Body of pancreas (tissue), 4 donors: Measurements from ENCODE around the gene VCP. TPM values are rescaled to one million over a fixed set of nuclear protein-coding genes. Genes with fewer than 3 reads are reported as not detected.

ENCODE experiments used
- ATAC-seq: fragments of 150-250 bp; one replicate; pipeline ENCODE4 v1.9.1; 2016
- DNase-seq, 4 donors: peaks; one replicate each; pipeline ENCODE4 v3.0.0-alpha.2; 2019
- H3K27ac ChIP-seq, 4 donors: fragments of 200-600 bp; sonication (generic); 1 replicate in 3 of 4; 2 replicates in 1 of 4; pipeline versions ENCODE4 v1.5.1 to v1.6.1; 2016 to 2019; ENCODE audit warnings: mild to moderate bottlenecking in 1 of 4, mixed read lengths in 1 of 4, moderate library complexity in 1 of 4
- H3K27me3 ChIP-seq, 2 donors: fragments of 200-600 bp; sonication (generic); one replicate each; pipeline ENCODE4 v1.6.0; 2016; ENCODE audit warnings: mild to moderate bottlenecking in 1 of 2
- H3K36me3 ChIP-seq, 2 donors: fragments of 200-600 bp; sonication (generic); replicated peaks in 1 of 2; 2 replicates each; pipeline ENCODE4 v1.5.1; 2016; ENCODE audit warnings: low read depth in 2 of 2; ENCODE audit not compliant: insufficient read depth in 1 of 2
- H3K4me1 ChIP-seq: fragments of 200-600 bp; sonication (generic); one replicate; pipeline ENCODE4 v1.6.0; 2016
- H3K4me3 ChIP-seq, 2 donors: fragments of 200-600 bp; sonication (generic); 1 replicate in 1 of 2; 2 replicates in 1 of 2; pipeline ENCODE4 v1.5.1; 2016 to 2019
- H3K9me3 ChIP-seq, 3 donors: fragments of 200-600 bp; sonication (generic); 1 replicate in 2 of 3; 2 replicates in 1 of 3; pipeline ENCODE4 v1.5.1; 2016
- CTCF ChIP-seq, 7 experiments: fragments of 450-650 bp in 4 of 7; fragments of 200-600 bp in 3 of 7; sonication (generic) in 3 of 7; IDR thresholded peaks; one replicate each; pipeline ENCODE4 v1.5.1; 2016 to 2019; ENCODE audit warnings: antibody characterized with exemption in 7 of 7
- POLR2A ChIP-seq, 3 donors: fragments of 450-650 bp; IDR thresholded peaks; one replicate each; pipeline ENCODE4 v1.6.1; 2016; ENCODE audit warnings: antibody characterized with exemption in 3 of 3, mild to moderate bottlenecking in 2 of 3
- WGBS, 2 donors: methylation state at CpG; one replicate each; pipeline ENCODE4 v1.1.5; 2017; 5-methylcytosine and 5-hydroxymethylcytosine counted together
- intact Hi-C: fragments of 100-400 bp; cut with DNase I; formaldehyde crosslinking; loops from one replicate; pipeline ENCODE4 v1.15.1; 2023
- total RNA-seq, 2 donors: library from RNA; depleted of rRNA; stranded (reverse); fragments of >200 nt; gene quantifications; one replicate each; pipeline ENCODE4 v1.1.0, GENCODE V29; 2016

Gene VCP
- total RNA-seq, 2 donors from 2014 or later = 63.6 to 118 TPM

GRCh38 chr9:35110327-35110761 lies 37.9 kb upstream of the VCP start:
- 37 to 38% methylated on average over 3 of the region's 3 CpGs for WGBS, 2 donors
- Histone ChIP-seq H3K4me1 (peaks cover 37% of the 10 kb centered on the region), H3K27ac (peak overlapping the region in 2 of 4 donors; percentile 28 to 83), H3K36me3 (peaks cover 0 to 9% of the 10 kb centered on the region in 2 donors), H3K27me3 (no peaks in the 10 kb centered on the region), H3K4me3 (no peak overlapping the region), H3K9me3 (no peaks in the 10 kb centered on the region)
- intact Hi-C loops = no loop called here
- DNase-seq (peak in 1 of 4 donors; percentile 71), ATAC-seq (no peak)
- TF ChIP-seq CTCF (IDR thresholded peaks at IDR 0.05) (no peak), POLR2A (IDR thresholded peaks at IDR 0.05) (no peak)

DNA sequence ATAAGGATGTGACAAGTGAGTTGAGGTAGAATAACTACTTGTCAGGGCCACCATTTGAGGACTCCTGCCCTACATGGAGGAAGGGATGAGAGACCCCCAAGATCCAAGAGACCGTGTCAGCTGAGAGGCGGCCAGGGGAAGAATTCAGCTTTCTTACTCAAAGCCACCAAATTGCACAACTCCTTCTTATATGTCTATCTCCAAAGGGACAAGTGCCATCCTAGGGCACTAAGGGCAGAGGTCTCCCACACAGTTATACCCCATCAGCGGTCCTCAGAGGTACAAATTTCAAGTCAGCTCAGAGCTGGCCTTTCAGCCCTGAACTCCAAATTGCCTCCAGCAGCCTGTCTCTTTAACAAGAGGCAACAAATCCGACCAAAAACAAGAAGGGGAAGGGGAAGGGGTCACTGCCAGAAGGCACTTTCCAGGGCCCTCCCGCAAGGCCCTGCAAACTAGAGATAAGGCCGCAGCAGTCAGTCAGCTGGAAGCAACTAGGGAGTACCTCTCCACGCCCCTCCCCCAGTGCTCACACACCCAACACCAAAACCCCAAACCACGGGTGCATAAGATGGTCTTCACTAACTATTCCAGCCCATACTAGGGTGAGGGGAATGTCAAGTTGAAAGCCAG lies 36.6 kb upstream of the VCP start:
- H3K4me3 ChIP-seq = no peak overlapping the region
- H3K27me3 ChIP-seq = no peaks in the 10 kb centered on the region
- ATAC-seq (no peak), DNase-seq (no peak)
- no peak for TF ChIP-seq CTCF (IDR thresholded peaks at IDR 0.05)
- no peak for TF ChIP-seq POLR2A (IDR thresholded peaks at IDR 0.05)
- peaks cover 0 to 9% of the 10 kb centered on the region in 2 donors for H3K36me3 ChIP-seq
- 60 to 100% methylated on average over 3 to 7 of the region's 8 CpGs for WGBS, 2 donors
- H3K27ac ChIP-seq = no peak overlapping the region
- H3K9me3 ChIP-seq = no peaks in the 10 kb centered on the region
- intact Hi-C loops = no loop called here
- H3K4me1 ChIP-seq = peaks cover 25% of the 10 kb centered on the region

DNA sequence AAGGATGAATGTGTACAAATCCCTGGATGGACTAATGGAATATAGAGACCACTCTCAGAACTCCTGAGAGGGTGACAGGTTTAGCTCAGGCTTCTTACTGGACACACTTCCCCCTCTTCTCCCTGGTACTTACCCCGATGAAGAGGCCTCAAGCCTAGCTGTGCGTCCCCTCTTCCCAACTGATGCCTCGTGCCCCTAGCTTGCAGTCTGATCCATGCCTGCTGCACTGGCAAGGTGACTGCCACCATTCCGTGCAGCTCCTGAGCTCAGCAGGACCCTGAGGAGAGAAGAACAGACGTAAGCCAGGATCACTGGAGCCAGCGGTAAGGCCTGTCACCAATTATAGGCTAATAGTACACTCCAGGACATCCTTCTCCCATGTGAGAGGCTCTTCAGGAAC lies 36.0 kb upstream of the VCP start:
- Histone ChIP-seq H3K27me3 (no peaks in the 10 kb centered on the region), H3K36me3 (peaks cover 0 to 9% of the 10 kb centered on the region in 2 donors)
- 88 to 98% methylated on average over 6 of the region's 6 CpGs for WGBS, 2 donors

GRCh38 chr9:35107297-35108290 lies 35.2 kb upstream of the VCP start:
- Histone ChIP-seq H3K4me3 (no peak overlapping the region), H3K36me3 (peaks cover 0 to 9% of the 10 kb centered on the region in 2 donors), H3K4me1 (peaks cover 27% of the 10 kb centered on the region), H3K9me3 (no peaks in the 10 kb centered on the region), H3K27me3 (no peaks in the 10 kb centered on the region), H3K27ac (no peak overlapping the region)
- intact Hi-C loops = no loop called here
- ATAC-seq = no peak
- no peak for DNase-seq
- 83 to 90% methylated on average over 8 to 18 of the region's 18 CpGs for WGBS, 2 donors
- TF ChIP-seq CTCF (IDR thresholded peaks at IDR 0.05) = no peak
- TF ChIP-seq POLR2A (IDR thresholded peaks at IDR 0.05) = no peak

More for the DNA sequence above, 36.0 kb upstream of the VCP start:
- intact Hi-C loops = no loop called here
- DNase-seq (no peak), ATAC-seq (no peak)
- TF ChIP-seq CTCF (IDR thresholded peaks at IDR 0.05) (no peak), POLR2A (IDR thresholded peaks at IDR 0.05) (no peak)
- Histone ChIP-seq H3K4me1 (peaks cover 25% of the 10 kb centered on the region), H3K9me3 (no peaks in the 10 kb centered on the region), H3K27ac (no peak overlapping the region), H3K4me3 (no peak overlapping the region)
